ENCODE data around the gene HSPA13. TPM values are rescaled to one million over a fixed set of nuclear protein-coding genes. Genes with fewer than 3 reads are reported as not detected.

The HSPA13 gene, protein sequence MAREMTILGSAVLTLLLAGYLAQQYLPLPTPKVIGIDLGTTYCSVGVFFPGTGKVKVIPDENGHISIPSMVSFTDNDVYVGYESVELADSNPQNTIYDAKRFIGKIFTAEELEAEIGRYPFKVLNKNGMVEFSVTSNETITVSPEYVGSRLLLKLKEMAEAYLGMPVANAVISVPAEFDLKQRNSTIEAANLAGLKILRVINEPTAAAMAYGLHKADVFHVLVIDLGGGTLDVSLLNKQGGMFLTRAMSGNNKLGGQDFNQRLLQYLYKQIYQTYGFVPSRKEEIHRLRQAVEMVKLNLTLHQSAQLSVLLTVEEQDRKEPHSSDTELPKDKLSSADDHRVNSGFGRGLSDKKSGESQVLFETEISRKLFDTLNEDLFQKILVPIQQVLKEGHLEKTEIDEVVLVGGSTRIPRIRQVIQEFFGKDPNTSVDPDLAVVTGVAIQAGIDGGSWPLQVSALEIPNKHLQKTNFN
- 10 to 100 TPM; 19.6 to 26.9 (median 21.5) TPM for total RNA-seq

DNA sequence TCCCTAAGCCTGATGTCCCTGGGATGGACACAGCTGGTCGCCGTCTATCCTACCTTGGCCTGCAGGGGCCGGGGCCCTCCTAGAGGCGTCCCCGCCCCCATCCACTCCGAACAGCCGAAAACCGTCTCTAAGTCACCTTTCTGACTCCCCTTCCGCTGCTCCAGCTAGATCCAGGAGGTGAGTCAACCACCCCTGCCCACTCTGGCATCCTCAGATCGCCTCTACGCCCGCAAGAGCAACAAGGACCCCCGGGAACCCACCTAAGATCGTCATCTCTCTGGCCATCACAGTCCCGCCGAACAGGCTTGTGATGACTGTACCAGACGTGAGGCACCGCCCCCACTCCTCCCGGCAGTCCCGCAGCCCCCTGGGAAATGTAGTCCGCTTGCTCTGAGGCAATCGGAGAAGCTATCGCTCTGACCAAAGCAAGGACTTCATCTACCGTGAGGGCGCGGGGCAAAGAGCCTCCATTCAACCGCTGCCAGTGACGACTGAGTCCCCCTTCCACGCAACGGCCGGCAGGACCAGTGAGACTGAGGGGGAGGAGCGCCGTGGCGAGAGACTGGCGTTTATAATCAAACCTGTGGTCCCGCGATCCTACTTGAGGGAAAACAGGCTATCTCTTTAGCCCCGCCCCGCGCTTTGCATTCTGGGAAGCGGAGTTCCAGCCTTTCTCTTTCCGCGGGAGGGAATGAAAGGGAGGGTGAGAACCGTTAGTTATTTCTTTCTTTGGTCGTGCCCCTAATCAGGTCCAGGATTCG is at the start of gene HSPA13:
Gene HSPA13, minus strand, starts transcription at position 312 of the 761 bp plus-strand sequence. Its CDS starts 27 bp downstream, at position 285.
- Histone ChIP-seq H3K27me3 (no peaks in the 10 kb centered on the region), H3K4me3 (replicated peaks in 1 of 3) (peak within 1 kb of the TSS; percentile 21 to 85 (median 79)), H3K27ac (peak within 1 kb of the TSS; percentile 75 to 86 (median 83)), H3K4me1 (peaks cover 3 to 5% of the 10 kb centered on the region in 2 donors), H3K9me3 (no peaks in the 10 kb centered on the region), H3K36me3 (peaks cover 3 to 6% of the 10 kb centered on the region in 2 donors)
- peak; percentile 100 for DNase-seq
- TF ChIP-seq, protein P1, sequence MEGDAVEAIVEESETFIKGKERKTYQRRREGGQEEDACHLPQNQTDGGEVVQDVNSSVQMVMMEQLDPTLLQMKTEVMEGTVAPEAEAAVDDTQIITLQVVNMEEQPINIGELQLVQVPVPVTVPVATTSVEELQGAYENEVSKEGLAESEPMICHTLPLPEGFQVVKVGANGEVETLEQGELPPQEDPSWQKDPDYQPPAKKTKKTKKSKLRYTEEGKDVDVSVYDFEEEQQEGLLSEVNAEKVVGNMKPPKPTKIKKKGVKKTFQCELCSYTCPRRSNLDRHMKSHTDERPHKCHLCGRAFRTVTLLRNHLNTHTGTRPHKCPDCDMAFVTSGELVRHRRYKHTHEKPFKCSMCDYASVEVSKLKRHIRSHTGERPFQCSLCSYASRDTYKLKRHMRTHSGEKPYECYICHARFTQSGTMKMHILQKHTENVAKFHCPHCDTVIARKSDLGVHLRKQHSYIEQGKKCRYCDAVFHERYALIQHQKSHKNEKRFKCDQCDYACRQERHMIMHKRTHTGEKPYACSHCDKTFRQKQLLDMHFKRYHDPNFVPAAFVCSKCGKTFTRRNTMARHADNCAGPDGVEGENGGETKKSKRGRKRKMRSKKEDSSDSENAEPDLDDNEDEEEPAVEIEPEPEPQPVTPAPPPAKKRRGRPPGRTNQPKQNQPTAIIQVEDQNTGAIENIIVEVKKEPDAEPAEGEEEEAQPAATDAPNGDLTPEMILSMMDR (IDR thresholded peaks at IDR 0.05) = peak in 1 of 6 experiments; percentile 11
- peak in 1 of 2 donors; percentile 69 for TF ChIP-seq POLR2A (IDR thresholded peaks at IDR 0.05)
- WGBS, 2 donors = 0 to 1% methylated on average over 27 to 40 of the region's 46 CpGs
- intact Hi-C loops (cut with DNase I) = no loop called here

DNA sequence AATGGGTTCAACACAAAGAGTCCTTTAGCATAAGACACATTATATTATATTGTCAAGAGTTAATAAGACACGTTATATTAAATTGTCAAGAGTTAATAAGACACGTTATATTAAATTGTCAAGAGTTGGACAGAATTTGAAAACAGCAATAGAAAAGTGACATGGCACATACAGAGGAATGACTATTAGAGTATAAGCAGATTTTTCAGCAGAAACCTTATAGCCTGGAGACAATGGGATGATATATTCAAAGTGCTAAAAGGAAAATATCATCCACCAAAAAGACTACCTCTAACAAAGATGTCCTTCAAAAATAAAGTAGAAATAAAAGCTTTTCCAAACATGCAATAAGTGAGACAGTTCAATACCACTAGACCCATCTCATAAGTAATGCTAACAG is 36.0 kb upstream of the HSPA13 start:
- H3K4me3 ChIP-seq (replicated peaks in 1 of 3) = no peak overlapping the region
- intact Hi-C loops (cut with DNase I) = no loop called here
- H3K9me3 ChIP-seq = no peaks in the 10 kb centered on the region
- no peak for TF ChIP-seq POLR2A (IDR thresholded peaks at IDR 0.05)
- H3K4me1 ChIP-seq = no peaks in the 10 kb centered on the region
- 81 to 90% methylated on average over 2 of the region's 2 CpGs for WGBS, 2 donors
- no peak overlapping the region for H3K27ac ChIP-seq
- no peaks in the 10 kb centered on the region for H3K27me3 ChIP-seq
- no peak for DNase-seq
- no peaks in the 10 kb centered on the region for H3K36me3 ChIP-seq

DNA sequence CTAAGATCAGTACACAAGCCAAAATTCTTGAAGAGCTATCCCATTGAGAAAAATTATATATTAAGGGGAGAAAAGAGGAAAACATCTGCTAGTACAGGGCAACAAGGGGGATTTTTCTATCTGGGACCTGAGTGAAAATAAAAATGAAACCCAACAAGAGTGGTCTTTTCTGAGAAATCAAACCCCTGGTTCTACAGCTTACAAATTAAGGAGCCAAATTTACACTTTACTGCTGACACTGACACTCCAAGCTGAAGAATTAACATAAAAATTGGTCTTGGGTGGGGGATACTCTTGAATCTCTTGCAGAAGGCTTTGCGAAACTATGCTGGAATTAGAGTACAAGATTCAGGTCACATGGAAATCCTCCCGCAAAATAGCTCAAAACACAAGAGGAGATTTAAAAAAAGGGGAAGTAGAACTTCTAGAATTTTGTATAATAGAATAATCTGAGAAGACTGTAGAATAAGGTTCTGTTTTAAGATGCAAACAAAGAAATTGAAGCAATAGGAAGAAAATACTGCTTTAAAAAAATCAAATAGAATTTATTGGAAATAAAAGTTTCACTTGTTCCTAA is 32.1 kb upstream of the HSPA13 start:
- TF ChIP-seq, protein P1 (IDR thresholded peaks at IDR 0.05) = no peak
- Histone ChIP-seq H3K4me3 (replicated peaks in 1 of 3) (no peak overlapping the region), H3K27me3 (no peaks in the 10 kb centered on the region), H3K27ac (no peak overlapping the region), H3K9me3 (no peaks in the 10 kb centered on the region), H3K36me3 (no peaks in the 10 kb centered on the region), H3K4me1 (no peaks in the 10 kb centered on the region)
- intact Hi-C loops (cut with DNase I) = no loop called here
- DNase-seq = no peak
- 70 to 91% methylated on average over 2 of the region's 2 CpGs for WGBS, 2 donors

DNA sequence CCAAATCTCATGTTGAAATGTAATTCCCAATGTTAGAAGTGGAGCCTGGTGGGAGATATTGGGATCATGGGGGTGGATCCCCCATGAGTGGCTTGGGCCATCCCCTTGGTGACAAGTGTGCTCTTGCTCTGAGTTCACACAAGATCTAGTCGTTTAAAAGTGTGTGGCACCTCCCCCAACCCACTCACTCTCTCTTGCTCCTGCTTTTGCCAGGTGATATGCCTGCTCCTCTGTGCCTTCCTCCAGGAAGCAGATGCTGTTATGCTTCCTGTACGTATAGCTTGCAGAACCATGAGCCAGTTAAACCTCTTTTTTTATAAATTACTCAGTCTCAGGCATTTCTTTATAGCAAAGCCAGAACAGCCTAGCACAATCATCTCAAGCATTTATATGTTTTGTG is 23.0 kb upstream of the HSPA13 start:
- Histone ChIP-seq H3K27ac (no peak overlapping the region), H3K9me3 (no peaks in the 10 kb centered on the region), H3K27me3 (no peaks in the 10 kb centered on the region), H3K4me3 (replicated peaks in 1 of 3) (no peak overlapping the region), H3K36me3 (no peaks in the 10 kb centered on the region), H3K4me1 (no peaks in the 10 kb centered on the region)
- intact Hi-C loops (cut with DNase I) = no loop called here
- DNase-seq = no peak
- WGBS, 2 donors = 21 to 26% methylated on average over 2 of the region's 2 CpGs
- TF ChIP-seq, protein P1 (IDR thresholded peaks at IDR 0.05) = no peak
- no peak for TF ChIP-seq POLR2A (IDR thresholded peaks at IDR 0.05)

DNA sequence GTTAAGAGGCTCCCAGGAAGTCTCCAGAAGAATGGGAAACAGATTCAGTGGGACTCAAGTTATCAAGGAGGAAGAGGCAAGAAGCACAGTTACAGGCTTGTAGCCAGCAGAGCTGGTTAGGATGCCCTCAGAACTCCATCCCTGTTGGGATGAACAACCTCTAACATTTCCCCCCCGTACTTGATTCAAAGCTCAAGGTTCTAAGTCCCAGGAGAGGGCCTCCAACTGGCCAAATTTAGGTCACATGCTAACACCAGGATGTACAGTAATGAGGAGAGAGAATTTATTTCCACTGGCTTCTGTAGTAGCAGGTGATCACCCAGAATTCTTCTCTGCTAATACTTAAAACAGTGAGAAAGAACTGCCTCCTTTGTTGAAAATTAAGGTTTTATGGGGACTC is 22.3 kb upstream of the HSPA13 start:
- H3K4me3 ChIP-seq (replicated peaks in 1 of 3) = no peak overlapping the region
- no peak for DNase-seq
- H3K36me3 ChIP-seq = no peaks in the 10 kb centered on the region
- no peaks in the 10 kb centered on the region for H3K9me3 ChIP-seq
- intact Hi-C loops (cut with DNase I) = no loop called here
- H3K27ac ChIP-seq = no peak overlapping the region
- 56 to 63% methylated on average over 1 of the region's 1 CpG for WGBS, 2 donors
- no peaks in the 10 kb centered on the region for H3K4me1 ChIP-seq
- no peaks in the 10 kb centered on the region for H3K27me3 ChIP-seq
- TF ChIP-seq, protein P1 (IDR thresholded peaks at IDR 0.05) = no peak
- TF ChIP-seq POLR2A (IDR thresholded peaks at IDR 0.05) = no peak

Measured in thyroid gland (tissue), 4 donors.